Retina (tissue), 1 donor: ENCODE data around the gene ADPGK.
"Not testable (repeated sequence)": the region's sequence is repeated elsewhere in the genome, so short reads cannot be mapped to it uniquely, and the experiment has no call there.

Experiments used
- DNase-seq: peaks from one replicate; pipeline ENCODE4 v3.0.0-alpha.2; 2016

The ADPGK gene

DNA sequence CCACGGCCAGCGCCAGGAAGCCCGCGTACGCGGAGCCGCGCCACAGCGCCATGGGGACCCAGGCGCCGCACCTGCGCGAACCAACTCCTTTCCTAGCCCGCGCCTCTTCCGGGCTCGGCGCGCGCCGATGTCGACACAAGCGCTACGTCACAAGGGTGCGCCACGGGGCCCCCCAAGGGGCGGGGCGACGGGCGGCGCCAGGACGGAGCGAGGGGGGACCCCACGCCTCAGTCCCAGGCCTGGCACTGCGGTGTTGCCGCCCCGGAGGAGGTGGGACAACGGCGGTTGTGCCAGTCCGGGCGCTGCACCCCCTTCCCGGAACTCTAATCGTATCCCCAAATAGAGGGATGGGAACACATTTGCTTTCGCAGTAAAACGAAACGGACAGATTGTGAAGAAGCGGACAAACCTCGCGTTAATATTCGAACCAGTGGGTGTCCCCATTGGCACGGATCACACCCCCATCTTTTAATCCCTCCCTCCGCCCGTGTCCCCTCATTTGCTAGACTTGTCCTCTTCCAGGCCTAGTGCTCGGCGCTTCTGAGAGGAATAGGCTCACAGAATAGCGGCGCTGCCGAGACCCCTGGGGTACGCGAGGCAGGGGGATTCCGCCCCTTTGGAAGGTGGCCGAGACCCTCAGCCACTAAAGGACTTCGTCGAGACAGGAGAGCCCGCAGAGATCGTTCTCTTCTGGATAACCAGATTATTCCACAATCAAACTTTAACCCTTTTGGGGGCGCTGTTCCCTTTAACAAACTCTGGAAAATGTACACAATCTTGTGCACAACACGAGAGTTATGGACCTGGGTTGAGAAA lies at the start of gene ADPGK:
ADPGK (minus strand) TSS at position 119 of the 816 bp plus-strand sequence; CDS start at position 52, 67 bp downstream.
- peak; percentile 100 for DNase-seq

DNA sequence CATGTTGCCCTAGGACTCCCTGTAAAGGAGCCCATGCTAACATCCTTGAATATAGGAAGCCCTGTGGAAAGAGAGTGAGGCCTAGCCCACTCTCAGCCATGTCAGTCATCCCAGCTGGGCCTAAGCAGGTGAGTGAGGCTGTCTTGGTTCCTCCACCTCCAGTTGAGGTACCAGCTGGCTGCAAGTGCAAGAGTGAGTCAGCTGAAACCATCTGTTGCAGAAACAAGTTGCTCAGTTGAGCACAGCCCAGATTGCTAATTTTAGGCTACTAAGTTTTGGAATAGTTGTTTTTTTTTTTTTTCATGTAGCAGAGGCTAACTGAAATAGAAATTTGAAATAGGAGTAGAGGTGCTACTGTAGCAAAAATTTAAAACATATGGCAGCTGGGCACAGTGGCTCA lies 43.7 kb upstream of the ADPGK start:
- no peak for DNase-seq

GRCh38 chr15:72826611-72827010 lies 43.1 kb upstream of the ADPGK start:
- no peak for DNase-seq

DNA sequence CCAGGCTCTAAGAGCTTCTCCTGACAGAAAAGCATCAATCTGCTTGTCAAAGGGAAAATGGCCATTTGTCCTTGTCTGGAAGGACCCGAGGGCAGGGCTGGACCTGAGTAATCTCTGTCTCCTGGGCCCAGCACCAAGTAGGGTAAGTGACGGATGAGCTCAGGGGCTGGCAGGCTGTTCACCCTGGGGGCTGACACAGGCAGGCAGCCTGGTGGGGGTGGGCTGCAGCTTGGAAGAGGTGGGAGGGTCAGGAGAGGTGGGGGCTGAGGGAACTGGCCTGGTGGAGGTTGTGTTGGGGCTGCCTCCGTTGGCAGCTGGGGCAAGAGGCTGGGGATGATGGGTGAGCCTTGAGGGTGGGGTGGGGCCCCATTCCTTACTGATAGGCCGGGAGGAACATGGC lies 42.3 kb upstream of the ADPGK start:
- DNase-seq: no peak

GRCh38 chr15:72824781-72825180 lies 41.2 kb upstream of the ADPGK start:
- DNase-seq: no peak

- peak; percentile 51 for DNase-seq
These were observed 40.6 kb upstream of the ADPGK start for GRCh38 chr15:72824112-72824511.

DNA sequence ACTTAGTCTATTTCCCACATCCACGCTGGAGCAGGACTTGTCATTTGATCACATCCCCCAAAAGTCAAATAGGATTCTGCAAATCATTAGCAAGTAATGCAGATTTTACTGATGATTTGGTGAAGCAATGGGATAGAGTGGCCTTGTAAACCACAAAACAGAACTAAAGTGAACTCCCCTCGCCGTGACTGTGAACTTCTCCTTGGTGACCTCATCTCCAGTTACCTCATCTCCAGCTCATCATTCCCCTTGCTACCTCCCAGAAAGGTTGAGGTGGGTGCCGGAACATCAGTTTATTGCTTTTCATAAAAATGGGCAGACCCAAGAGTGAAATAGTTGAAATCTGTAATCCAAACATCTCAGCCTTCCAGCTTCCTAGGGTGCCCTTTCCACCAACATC lies 36.7 kb upstream of the ADPGK start:
- no peak for DNase-seq

DNA sequence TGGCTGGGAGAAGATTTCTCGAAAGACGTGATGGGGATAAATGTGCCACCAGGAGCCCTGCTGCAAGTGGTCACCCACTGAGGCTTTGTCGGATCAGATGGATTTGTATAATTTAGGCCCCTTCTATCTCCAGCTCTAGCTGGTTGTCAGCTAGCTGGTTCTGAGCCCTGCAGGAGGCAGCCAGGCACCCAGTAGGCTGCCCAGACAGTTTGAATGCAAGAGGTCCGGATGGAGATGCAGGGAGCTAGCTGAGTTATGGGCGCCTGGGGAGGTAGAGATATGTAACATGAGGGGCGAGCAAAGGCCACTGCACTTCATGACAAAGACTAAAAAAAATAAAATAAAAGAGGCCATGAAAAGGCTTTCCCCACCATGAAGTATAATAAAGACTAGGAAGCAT lies 35.1 kb upstream of the ADPGK start:
- no peak for DNase-seq

DNA sequence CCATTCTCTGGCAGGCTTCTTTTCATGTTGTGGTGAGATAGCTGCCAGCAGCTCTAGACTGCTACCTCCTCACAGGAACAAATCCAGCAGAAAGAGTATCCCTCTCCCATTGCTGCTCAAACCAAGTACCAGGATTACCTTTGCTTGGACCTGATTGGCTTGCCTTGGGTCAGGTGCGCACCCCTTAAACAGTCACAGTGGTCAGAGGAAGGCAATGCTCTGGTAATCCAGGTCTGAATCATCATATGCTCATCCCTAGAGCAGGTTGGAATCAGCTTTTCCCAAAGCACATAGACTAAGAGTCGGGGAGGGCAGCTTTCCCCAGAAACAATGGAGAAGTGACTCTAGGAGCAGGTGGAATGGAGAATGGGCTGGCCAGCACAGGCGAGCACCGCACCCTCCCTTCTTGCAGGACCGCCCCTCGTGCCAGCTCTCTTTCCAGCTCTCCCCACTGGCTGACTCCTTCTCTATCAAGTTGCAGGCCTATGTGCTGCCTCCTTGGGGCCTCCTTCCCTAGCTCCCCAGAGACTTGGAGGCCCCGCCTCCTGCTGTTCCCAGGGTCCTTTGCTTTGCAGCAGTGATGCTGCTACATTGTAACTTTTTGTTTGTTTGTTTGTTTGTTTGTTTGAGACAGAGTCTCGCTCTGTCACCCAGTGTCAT lies 29.9 kb upstream of the ADPGK start:
- no peak for DNase-seq

DNA sequence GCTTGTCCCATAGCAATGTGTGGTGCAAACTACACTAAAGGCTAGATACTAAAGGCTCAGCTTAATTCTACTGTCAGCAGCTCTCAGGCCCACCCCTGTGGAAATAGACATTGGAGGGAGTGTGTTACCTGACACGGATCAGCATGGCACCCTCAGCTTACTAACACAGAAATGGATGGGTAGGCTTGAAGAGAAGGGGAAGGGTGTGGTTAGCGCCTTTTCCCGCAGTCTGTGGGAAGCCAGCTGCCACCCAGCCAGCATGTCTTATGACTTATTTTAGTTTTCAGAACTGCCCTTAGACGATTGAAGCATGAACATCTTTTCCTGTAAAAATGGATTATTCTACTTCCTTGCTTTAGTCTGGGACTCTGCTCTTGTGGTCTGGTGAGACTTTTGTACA lies 25.8 kb upstream of the ADPGK start:
- DNase-seq: no peak

GRCh38 chr15:72807346-72807745 lies 23.8 kb upstream of the ADPGK start:
- not testable (repeated sequence) for DNase-seq

GRCh38 chr15:72803006-72803405 lies 19.4 kb upstream of the ADPGK start:
- DNase-seq: no peak

DNA sequence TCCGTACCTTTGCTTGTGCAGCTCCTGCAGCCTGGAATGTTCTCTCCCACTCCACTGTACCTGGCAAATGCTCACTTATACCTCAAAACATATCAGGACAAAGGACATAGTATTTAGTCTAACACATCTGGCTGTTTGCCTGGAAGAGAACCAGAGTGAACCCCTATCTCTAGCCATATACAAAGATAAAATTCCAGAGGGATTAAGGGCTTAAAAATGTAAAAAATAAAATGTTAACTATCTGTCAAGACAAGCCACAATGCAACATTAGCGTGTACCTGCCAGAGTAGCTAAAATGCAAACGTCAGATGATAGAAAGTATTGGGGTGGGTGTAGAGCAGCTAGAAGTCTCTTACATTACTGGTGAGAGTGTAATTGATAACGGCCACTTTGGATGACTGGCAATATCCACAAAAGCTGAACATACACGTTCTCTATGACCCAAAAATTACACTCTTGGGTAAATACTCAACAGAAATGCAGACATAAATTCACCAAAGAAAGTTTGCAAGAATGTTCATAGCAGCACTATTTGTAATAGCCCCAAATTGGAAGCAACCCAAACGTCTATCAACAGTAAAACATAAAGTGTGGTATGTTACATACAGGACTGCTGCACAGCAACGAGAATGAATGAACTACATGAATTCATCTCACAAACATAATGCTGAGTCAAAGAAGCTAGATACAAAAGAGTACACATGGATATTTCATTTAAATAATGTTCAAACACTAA lies 18.2 kb upstream of the ADPGK start:
- DNase-seq: no peak

DNA sequence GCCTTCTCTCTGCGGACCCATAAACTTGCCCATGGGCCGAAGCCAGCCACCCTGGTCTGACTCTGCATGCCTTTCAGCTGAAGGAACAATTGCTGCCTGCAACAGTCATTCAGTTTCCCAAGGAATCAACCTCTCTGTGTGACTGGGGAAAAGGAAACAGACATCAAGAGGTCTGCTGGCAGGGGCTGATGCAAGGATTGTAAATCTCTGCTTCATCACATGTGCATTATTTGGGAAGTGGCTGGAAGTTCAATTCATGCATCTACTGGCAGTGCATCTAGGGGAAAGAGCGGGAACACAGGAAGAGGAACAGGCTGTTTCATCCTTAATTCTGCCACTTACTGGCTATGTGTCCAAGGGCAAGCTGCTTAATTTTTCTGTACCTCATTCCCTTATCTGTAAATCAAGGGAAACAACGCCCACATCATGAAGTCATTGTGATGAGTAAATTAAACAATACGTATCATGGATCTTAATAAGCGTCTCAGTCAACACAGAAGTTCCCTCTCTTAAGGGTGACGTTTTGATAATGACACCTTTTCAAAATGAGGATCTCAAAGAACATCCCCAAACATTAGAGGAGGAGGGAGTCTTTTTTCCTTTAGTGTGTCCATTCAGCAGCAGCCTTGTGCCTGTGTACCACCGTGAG lies 17.4 kb upstream of the ADPGK start:
- no peak for DNase-seq

- DNase-seq: no peak
These were observed 14.3 kb upstream of the ADPGK start for GRCh38 chr15:72797834-72798233.

GRCh38 chr15:72797338-72797689 lies 13.8 kb upstream of the ADPGK start:
- no peak for DNase-seq

- DNase-seq: peak; percentile 78
These were observed 13.2 kb upstream of the ADPGK start for GRCh38 chr15:72796515-72797337.

DNA sequence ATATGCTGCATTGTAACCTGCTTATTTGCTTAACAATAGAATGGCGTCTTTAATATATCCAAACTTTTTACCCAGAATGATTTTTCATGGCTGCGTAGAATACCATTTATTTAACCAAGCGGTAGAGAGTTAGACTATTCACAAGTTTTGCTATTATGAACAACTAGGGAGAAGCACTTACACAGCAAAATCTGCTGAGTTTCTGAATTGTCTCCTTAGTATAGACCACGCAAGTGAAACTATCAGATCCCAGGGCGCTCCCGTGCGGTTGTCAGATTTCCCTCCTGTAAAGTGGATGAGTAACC lies 12.6 kb upstream of the ADPGK start:
- peak; percentile 9 for DNase-seq

GRCh38 chr15:72793766-72794660 lies 10.5 kb upstream of the ADPGK start:
- DNase-seq: no peak

GRCh38 chr15:72792431-72792830 lies 8.9 kb upstream of the ADPGK start:
- no peak for DNase-seq

DNA sequence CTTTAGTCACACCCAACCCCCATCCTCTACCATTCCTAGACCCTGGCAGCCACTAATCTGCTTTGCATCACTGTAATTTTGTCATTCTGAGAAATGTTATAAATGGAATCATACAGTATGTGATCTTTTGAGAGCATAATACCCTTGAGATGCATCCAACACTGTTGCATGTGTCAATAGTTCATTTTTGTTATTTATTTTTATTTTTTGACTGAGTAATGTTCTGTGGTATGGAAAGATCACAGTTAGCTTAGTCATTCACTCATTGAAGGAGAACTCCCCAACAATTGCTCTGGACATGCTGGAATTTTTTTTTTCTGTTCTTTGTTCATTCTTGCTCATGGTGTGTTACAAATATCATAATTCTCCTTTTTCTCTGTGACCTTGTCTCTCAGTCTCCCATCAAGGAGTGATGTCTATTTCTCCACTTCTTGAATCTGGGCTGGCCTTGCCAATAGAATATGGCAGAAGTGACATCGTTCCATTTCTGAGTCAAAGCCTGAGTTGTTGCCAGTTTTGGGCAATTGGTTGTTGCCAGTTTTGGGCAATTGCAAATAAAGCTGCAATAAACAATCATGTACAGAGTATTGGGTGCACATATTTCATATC lies 6.8 kb upstream of the ADPGK start:
- no peak for DNase-seq
